ENCODE measurements around the gene TSFM.

TSFM gene

DNA sequence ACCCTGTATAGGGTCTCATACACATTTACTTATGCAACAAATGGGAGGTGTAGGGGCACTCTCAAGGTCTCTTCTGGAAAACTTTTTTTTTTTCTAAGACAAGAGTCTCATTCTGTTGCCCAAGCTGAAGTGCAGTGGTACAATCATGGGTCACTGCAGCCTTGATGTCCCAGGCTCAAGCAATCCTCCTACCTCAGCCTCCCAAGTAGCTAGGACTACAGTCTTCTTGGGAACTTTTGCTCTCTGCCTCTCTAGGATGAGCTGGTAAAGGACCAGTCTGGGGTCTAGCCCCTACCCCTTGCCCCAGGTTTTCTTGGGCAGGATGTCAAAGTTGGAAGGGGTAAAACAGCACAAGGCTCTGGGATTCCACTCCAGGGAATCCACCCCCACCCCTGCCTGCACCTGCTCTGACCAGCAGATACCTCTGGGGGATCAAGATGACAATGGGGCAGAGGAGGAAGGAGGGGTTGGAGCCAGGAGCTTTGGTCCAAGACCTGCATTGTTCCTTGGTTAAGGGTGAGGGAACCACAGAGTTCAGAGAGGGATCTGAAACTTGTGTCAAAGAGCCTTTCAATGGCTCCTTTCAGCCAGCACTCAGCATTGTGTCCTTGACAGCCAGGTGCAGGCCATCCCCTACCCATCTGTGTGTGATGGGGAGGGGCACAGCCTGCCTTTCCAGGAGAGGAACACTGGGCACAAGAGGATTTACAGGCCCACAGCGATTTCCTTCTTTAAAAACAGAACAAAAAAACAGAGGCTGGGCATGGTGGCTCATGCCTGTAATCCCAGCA lies 51.7 kb downstream of the TSFM start:
- DNase-seq (ENCODE audit: low spot score) = no peak

DNA sequence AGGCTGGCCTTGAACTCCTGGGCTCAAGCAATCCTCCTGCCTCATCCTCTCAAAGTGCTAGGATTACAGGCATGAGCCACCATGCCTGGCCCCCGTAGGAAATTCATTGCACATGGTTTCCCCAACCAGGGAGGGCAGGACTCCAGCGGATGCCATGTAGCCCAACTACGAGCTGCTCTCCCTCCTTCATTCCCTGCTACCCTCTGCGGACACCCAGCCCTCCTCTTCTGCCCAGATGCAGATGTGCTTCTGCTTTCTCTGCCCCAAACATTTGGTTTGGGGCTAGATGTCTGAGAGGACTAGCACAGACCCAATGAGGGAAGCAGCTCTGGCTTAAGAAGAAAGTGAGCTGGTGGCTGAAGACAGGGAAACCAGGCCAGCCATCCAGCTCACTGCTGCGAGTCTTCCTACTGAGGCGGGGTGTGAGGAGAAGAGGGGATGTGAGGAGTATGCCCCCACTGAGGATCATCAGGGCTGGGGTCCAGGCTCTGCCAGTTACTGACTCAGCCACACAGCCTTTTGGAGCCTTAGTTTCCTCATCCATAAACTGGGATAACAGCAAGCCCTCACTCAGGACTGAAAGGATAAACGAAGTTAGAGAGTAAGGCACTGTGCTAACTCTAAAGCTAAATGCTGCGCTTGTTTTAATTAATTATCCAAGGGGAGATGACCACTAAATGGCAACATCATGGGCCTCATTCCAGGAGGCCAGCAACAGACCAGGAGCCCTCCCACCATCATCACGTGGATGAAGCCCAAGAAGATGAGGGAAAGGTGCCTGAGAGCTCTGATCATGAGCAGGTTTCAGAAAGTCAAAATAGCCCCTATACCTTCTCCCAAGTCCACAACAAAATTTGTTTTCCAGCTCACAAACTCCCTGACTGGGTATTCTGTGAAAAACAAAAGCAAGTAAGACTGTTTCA lies 53.0 kb downstream of the TSFM start:
- DNase-seq (ENCODE audit: low spot score) = no peak

DNA sequence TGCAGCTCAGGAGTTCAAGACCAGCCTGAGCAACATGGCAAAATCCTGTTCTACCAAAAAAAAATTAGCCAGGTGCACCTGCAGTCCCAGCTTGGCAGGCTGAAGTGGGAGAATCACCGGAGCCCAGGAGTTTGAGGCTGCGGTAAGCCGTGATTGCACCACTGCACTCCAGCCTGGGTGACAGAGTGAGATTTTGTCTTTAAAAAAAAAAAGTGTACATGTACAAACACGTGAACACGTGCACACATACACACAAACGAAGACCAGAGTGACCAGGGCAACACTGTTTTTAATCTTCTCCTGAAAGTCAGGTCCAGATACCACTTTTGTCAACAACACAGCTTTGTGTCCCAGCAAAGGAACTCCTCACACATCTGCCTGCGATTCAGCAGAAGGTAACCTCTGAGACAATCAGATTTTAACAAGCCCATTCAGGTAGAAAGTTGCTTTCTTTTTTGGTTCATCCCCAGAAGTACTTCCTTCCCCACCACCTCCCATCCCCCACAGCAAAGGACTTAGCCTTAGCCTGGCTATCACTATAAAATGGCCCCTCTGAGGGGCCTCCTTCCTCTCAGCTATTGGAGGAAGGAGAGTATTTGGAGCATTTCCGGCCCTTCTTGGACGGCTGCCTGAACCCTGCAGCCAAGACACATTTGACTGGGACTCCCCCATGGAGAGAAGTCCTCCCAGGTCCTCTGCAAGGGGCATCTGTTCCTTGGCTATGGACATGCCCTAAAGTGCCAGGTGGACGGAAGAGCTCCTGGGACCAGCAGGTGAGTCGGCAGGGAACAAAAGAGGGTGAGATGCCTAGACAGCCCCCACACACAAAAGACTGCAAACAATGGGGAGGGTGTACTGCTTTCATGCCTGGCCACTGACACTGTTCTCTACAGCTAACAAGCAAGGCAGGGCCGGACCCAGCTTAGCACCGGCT lies 54.1 kb downstream of the TSFM start:
- peak; percentile 75 for DNase-seq (ENCODE audit: low spot score)

DNA sequence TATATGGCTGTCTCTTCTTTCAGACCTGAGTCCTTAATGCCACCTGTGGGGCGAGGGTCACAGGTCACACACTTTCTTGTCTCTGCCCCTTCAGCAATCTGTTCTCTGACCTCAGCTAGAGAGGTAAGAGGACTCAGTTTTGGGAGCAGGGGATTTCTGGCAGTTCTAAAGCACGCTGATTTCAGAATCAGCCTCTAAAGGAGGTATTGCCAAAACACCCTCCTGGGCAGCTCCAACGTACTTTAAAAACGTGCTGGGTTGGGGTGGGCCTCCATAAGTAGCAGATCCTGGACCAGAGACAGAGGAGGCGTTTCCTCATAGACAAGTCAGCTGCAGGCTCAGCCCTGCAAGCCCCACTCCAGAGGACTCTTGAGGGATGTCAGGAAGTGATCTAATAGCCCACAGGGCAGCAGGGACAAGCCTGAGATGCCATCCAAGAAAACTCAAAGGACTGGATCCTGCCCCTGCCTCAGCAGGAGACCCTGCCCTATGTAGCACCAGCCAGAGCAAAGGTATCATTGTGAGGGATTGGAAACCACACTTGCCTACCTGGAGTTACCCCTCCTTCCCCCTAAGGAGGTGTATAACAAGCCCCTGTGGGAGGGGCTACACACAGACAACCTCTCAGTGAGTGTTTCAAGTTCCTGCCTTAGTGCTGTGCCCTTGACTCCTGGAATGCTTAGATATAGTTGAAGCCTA lies 55.4 kb downstream of the TSFM start:
- DNase-seq (ENCODE audit: low spot score) = peak; percentile 55

DNA sequence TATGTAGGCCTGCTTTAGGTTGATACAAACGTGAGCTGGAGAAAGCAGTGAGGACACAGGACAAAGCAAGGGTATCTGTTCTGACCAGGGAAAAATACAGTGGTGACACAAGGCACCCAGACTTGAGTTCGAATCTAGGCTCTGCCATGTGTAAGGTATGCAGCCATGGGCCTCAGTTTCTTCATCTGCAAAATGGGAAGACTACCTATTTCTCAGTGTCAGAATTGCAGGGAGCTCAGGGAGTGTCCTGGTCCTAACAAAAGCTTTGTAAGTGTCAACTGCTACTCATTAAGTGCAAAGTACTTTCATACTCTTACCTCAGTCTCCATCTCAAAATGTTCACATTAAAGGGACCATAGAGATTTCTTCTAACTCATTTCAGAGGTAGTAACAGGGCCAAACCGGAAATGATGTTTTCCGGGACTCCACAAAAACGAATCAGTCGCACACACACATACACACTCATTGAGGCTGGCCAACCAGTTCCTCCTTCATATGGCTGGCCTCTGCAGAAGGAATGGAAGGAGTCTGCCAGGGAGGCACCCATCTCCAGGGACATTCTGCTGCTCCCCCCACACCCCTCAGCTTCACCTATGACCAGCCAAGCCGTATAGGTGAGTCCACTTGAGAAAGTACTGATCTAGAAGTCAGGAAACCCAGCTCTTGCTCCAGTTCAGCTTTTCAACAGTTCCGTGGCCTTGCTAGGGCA lies 56.2 kb downstream of the TSFM start:
- no peak for DNase-seq (ENCODE audit: low spot score)

DNA sequence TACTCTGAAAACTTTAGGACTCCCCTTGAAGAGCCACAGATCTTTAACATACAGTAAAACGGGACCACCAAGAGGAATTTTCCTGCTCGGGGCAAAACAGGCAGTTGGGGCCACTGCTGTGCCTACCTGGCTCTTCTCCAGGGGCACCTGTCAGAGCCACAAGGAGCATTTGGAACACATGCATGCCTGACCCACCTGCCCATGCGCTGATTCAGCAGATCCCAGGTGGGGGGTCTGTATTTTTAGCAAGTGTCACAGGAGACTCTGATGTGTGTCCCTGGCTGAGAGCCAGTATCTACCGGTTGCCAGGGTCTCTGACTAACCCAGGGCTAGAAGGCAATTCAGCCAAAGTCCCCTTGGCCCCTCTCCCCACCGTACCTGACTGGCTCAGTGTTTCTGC lies 57.4 kb downstream of the TSFM start:
- DNase-seq (ENCODE audit: low spot score) = no peak

DNA sequence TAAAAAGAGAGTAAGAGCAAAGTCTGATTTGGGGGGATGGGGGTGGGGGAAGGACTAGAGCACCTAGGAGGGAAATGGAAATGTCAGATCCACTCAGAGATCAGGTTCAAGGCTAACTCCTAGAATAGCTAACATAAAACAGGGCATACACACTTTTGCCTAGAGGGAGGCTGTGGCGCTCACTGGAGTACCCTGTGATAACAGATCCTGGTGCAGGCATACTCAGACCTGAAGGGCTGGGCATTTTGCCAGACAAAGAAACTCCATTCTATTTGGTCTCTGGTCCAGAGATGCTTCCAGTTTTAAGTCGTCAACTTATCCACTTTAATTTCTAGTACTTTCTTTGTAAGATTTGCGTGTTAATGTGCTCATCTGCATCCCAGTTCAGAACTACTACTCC lies 58.1 kb downstream of the TSFM start:
- DNase-seq (ENCODE audit: low spot score) = no peak

DNA sequence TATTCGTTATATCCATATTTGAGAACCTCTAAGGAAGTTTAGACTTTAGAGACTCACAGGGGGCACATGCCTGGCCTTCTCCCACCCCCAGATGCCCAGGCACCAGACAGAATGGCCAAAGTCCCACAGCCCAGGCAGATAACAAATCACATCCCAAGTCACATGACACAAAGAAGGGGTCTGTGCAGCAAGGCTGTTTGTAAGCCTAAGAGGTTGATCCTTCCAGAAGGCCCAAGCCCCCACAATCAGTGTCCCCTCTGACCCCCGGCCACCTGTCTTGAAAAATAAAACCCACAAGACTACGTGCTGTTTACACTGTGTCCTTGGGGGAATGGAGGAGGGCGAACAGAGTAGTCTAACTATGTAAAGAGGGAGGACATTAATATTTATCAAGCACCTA lies 58.9 kb downstream of the TSFM start:
- no peak for DNase-seq (ENCODE audit: low spot score)

DNA sequence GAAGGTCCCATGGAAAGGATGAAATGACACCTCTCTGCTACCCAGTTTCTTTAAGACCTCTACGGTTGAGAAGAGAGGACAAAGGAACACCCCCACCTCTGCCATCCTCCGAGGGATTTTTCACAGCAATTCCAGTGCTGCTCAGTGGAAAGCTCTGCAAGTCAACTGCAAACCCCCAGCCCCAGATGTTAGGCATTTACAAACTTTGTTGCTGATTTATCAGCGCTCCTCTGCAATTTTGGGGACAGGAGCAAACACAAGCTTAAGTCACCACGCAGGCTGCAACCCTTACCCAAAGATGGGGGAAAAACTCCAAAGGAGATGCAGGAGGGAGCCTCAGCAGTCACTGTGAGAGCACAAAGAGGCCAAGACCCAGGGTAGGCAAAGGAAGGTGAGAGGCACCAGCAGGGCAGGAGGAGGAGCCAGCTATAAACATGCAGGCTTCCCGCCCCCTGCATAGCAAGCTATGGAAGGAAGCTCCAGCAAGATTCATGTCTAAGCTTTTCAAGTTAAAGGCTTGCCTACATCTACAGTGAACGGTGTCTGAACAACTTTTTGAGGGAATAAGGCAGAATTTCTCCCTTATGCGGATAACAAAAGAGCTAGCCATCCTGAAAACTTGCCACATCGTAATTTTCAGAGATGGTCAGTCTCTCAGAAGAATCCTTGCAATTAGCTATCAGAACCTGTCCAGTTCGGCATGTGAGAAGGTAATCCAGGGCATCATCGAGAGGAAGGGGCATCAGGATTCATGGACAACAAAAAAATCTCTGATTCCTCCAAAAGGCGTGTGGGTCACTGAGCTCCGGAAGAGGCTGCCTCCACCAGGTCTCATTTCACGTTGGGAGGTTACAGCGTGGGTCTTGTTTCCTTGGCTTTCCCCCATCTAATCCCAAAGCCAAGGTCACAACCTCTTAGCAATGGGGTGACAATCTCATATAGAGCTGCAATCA lies 60.0 kb downstream of the TSFM start:
- DNase-seq (ENCODE audit: low spot score) = no peak

DNA sequence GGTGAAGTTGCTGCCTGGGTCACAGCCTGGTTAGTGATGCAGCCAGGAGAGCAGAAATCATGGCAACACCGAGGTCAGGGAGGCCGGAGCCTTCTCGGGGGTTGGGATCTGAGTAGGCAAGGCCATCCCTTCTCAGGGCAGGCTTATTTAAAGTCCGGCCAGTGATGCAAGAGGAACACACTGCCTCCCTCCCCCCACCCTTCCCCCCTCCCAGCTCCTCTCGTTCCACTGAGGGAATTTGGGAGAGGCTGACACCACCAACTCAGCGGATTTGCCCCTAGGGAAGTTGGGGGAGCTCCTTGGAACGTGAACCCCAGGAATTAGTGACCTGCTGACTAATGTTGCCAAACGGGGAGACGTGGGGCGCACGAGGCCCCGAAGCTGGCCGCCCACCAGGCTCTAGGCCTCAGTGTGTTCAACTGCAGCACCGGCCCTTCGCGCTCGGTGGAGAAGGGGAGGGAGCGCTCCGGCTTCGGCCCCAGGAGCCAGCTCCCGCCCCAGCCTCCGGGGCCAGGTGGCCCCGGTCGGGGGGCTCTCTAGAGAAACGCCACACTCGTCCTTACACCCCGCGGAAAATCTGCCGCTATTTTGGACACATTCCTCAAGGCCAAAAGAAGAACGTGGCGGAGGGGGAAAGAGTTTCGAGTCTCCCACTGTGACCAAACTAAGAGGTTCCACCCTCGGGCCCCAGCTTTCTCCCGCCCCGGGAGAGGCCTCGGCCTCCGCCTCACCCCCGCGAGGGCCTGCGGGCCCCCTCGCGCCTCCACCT lies 62.3 kb downstream of the TSFM start:
- peak; percentile 89 for DNase-seq (ENCODE audit: low spot score)

DNA sequence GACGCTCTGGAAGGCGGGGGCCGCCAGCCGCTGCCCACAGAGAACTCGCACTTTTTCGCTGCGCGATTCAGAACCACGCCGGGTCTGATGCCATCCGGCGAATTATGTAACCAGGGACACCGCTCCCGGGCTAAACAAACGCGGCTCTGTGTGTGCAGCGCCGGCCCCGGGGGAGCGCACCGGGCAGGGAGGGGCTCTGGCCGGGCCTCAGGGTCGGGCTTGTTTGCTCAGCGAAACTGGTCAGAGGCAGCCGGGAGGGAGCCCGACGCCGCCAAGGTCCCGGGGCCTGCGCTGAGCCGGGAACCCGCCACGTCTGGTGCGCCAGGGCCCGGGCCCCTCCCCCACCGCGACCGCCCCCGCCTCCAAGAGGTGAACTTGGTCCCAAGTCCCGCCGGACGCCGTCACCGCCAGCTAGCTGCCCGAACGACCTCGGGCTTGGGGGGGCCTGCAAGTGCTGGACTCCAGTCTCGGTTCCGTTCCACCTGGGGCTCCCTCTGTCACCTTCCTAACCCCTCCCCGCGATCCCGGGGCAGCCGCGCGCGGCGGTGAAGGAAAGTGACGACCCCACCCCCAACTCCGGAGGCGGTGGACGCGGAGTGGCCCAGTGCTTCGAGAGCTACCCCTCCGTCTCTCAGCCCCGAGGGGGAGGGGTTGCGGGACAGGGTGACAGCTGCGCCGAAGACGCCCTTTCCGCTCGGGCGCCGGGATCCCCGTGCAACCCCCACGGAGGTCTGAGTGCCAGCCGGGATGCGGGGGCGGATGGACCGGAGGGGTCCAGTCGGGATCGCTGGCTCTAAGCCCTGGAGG lies 63.1 kb downstream of the TSFM start:
- peak; percentile 66 for DNase-seq (ENCODE audit: low spot score)

DNA sequence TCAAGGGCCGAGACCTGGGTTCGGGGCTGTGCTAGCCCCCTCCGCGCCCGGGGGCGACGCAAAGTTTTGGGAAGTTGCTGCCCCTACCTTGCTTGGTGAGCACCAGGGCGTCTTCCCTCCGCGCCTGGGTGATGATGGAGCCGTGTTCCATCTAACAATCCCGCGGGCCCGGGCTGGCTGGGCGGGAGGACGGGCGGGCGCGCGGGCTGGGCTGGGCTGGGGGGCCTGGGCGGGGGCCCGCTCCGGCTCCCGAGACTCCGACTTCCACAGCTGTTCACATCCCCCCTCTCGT lies 63.6 kb downstream of the TSFM start:
- DNase-seq (ENCODE audit: low spot score) = no peak

DNA sequence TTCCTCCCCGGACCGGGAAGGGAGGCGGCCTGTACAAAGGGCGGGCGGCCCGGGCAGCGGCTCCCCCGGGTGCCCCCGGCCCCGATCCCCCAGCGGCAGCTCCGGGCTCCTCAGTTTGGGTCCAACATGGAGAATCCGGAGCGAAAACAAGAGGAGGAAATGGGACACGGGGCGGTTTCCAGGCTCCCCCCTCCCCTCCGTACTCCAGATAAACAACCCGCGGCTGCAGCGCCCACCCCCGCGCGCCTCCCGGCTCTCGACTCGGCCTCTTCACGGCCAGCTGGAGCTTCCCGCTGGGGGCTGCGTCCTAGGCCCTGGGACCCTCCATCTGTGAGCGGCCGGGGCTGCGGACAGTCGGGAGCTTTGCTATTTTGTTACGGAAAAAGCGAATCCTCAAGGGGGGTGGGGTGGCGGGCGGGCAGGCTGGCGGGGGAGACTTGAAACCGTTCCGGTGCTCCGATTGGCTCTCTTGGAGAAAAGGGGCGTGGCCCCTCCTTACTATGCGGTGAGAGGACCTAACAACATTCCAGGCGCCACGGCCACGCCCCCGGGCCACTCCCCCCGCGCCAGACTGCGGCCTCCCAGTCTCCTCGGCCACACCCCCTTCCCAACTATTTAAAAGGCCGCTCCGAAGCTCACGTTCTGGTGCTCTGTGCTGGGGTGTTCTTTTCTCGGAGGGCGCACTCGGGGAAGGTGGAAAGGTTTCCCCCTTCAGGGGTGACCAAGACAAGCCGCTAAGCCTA lies 64.2 kb downstream of the TSFM start, which contains the start of gene CTDSP2:
CTDSP2 (minus strand) TSS at position 153 of the 743 bp plus-strand sequence. CDS start 294 bp downstream, outside the sequence.
- peak; percentile 100 for DNase-seq (ENCODE audit: low spot score)

All from AG08396 (cell line).